Liver (tissue), 3 donors: ENCODE results near the gene ZNF417.

Experiments used
- CTCF ChIP-seq: fragments of 150-350 bp; IDR thresholded peaks from 2 replicates; pipeline ENCODE4 v1.5.1; 2017; ENCODE audit warnings: improper control_type of control experiment, low read depth, low read length; ENCODE audit not compliant: missing input control
- FOXA1 ChIP-seq: IDR thresholded peaks from 2 replicates; pipeline ENCODE4 v1.6.1; 2016; ENCODE audit warnings: antibody characterized with exemption
- MAX ChIP-seq: IDR thresholded peaks from 2 replicates; pipeline ENCODE4 v1.6.1; 2016; ENCODE audit warnings: antibody characterized with exemption
- RAD21 ChIP-seq, 2 donors: IDR thresholded peaks; 2 replicates each; pipeline ENCODE4 v1.6.1; 2016; ENCODE audit warnings: antibody characterized with exemption in 2 of 2, mild to moderate bottlenecking in 2 of 2
- SP1 ChIP-seq: IDR thresholded peaks from 2 replicates; pipeline ENCODE4 v1.6.1; 2018; ENCODE audit warnings: antibody characterized with exemption, mild to moderate bottlenecking
- YY1 ChIP-seq: IDR thresholded peaks from 2 replicates; pipeline ENCODE4 v1.6.1; 2016; ENCODE audit warnings: antibody characterized with exemption, mild to moderate bottlenecking
- donor health status: healthy.
- donor health status: healthy.

GRCh38 chr19:57905258-57905657 lies 11.1 kb downstream of the ZNF417 start:
- no peak for TF ChIP-seq RAD21 (IDR thresholded peaks at IDR 0.05)
- TF ChIP-seq SP1: no peak
- TF ChIP-seq CTCF: no peak
- no peak for TF ChIP-seq YY1
- TF ChIP-seq FOXA1: no peak
- TF ChIP-seq MAX: no peak
